Activated T-cell treated with anti-CD3 and anti-CD28 coated beads, Interleukin-2, amount 50 U/mL, for 4 hours (primary cell): ENCODE data around the gene TAF7. TPM values are rescaled to one million over a fixed set of nuclear protein-coding genes. Genes with fewer than 3 reads are reported as not detected.
"Not testable (repeated sequence)": the region's sequence is repeated elsewhere in the genome, so short reads cannot be mapped to it uniquely, and the experiment has no call there.

Experiments used
- ATAC-seq, 2 donors: fragments of 200-7000 bp; cut with Tn5 transposase; one replicate each; pipeline ENCODE4 v1.10.0; 2021
- DNase-seq: peaks from one replicate; pipeline ENCODE4 v3.0.0-alpha.2; 2020
- H3K27me3 Mint-ChIP-seq: one replicate; pipeline ENCODE4 v1.8.0; 2021; ENCODE audit warnings: low read depth, mixed read lengths
- H3K36me3 Mint-ChIP-seq: one replicate; pipeline ENCODE4 v1.8.0; 2022; ENCODE audit warnings: mixed read lengths; ENCODE audit not compliant: insufficient read depth
- H3K4me1 Mint-ChIP-seq: one replicate; pipeline ENCODE4 v1.8.0; 2021; ENCODE audit warnings: low read depth, mixed read lengths
- H3K4me3 Mint-ChIP-seq: one replicate; pipeline ENCODE4 v1.8.0; 2021; ENCODE audit warnings: mild to moderate bottlenecking, moderate library complexity, mixed read lengths
- H3K9me3 Mint-ChIP-seq: one replicate; pipeline ENCODE4 v1.8.0; 2021; ENCODE audit warnings: mixed read lengths
- total RNA-seq, 3 donors: library from RNA; stranded (reverse); gene quantifications; one replicate each; pipeline ENCODE4 v1.2.1, GENCODE V29; 2021

Gene TAF7
- total RNA-seq, 3 donors from 2014 or later = 64.8 to 73.8 (median 70.4) TPM

GRCh38 chr5:141346017-141346416 lies 25.4 kb upstream of the TAF7 start:
- not testable (repeated sequence) for DNase-seq, ATAC-seq, H3K4me1 Mint-ChIP-seq, H3K4me3 Mint-ChIP-seq, H3K36me3 Mint-ChIP-seq
- Mint-ChIP-seq H3K9me3 (peaks cover 35% of the 10 kb centered on the region), H3K27me3 (peaks cover 84% of the 10 kb centered on the region)

GRCh38 chr5:141345327-141345726 lies 24.7 kb upstream of the TAF7 start:
- Mint-ChIP-seq H3K4me3 (no peak overlapping the region), H3K27me3 (peaks cover 81% of the 10 kb centered on the region), H3K4me1 (no peaks in the 10 kb centered on the region), H3K36me3 (peaks cover 4% of the 10 kb centered on the region), H3K9me3 (peaks cover 38% of the 10 kb centered on the region)
- no peak for ATAC-seq
- no peak for DNase-seq

GRCh38 chr5:141343953-141344463 lies 23.4 kb upstream of the TAF7 start:
- peaks cover 85% of the 10 kb centered on the region for H3K27me3 Mint-ChIP-seq
- H3K36me3 Mint-ChIP-seq = peaks cover 3% of the 10 kb centered on the region
- H3K4me1 Mint-ChIP-seq = no peaks in the 10 kb centered on the region
- H3K4me3 Mint-ChIP-seq = no peak overlapping the region
- DNase-seq (no peak), ATAC-seq (no peak)
- H3K9me3 Mint-ChIP-seq = peaks cover 39% of the 10 kb centered on the region

- H3K9me3 Mint-ChIP-seq = peaks cover 39% of the 10 kb centered on the region
- H3K4me3 Mint-ChIP-seq = no peak within 1 kb of the TSS
- peaks cover 85% of the 10 kb centered on the region for H3K27me3 Mint-ChIP-seq
- ATAC-seq (no peak), DNase-seq (no peak)
- H3K36me3 Mint-ChIP-seq = peaks cover 3% of the 10 kb centered on the region
- H3K4me1 Mint-ChIP-seq = no peaks in the 10 kb centered on the region
These were observed 22.8 kb upstream of the TAF7 start, which contains the start of gene PCDHGA3 for GRCh38 chr5:141343242-141343952. PCDHGA3 (plus strand) TSS chr5:141343829; CDS start chr5:141344034, 205 bp downstream.

- Mint-ChIP-seq H3K4me3 (no peak overlapping the region), H3K4me1 (no peaks in the 10 kb centered on the region), H3K36me3 (peaks cover 3% of the 10 kb centered on the region), H3K9me3 (peaks cover 44% of the 10 kb centered on the region), H3K27me3 (peaks cover 88% of the 10 kb centered on the region)
- ATAC-seq (no peak), DNase-seq (no peak)
These were observed 22.2 kb upstream of the TAF7 start for GRCh38 chr5:141342773-141343172.

- not testable (repeated sequence) for DNase-seq, H3K4me3 Mint-ChIP-seq, ATAC-seq, H3K4me1 Mint-ChIP-seq, H3K36me3 Mint-ChIP-seq
- Mint-ChIP-seq H3K27me3 (peaks cover 87% of the 10 kb centered on the region), H3K9me3 (peaks cover 50% of the 10 kb centered on the region)
These were observed 20.3 kb upstream of the TAF7 start for GRCh38 chr5:141340781-141341354.

GRCh38 chr5:141338538-141339306 lies 18.1 kb upstream of the TAF7 start, which contains the start of gene PCDHGA2:
PCDHGA2 (plus strand) TSS chr5:141338760.
- ATAC-seq (no peak), DNase-seq (no peak)
- Mint-ChIP-seq H3K4me3 (no peak within 1 kb of the TSS), H3K27me3 (peaks cover 85% of the 10 kb centered on the region), H3K4me1 (no peaks in the 10 kb centered on the region), H3K36me3 (peaks cover 2% of the 10 kb centered on the region), H3K9me3 (peaks cover 54% of the 10 kb centered on the region)

GRCh38 chr5:141332571-141332970 lies 12.0 kb upstream of the TAF7 start:
- not testable (repeated sequence) for H3K36me3 Mint-ChIP-seq, ATAC-seq, H3K4me3 Mint-ChIP-seq, H3K4me1 Mint-ChIP-seq, DNase-seq
- peaks cover 44% of the 10 kb centered on the region for H3K9me3 Mint-ChIP-seq
- H3K27me3 Mint-ChIP-seq = peaks cover 74% of the 10 kb centered on the region

GRCh38 chr5:141330299-141331080 lies 9.9 kb upstream of the TAF7 start, which contains the start of gene PCDHGA1:
PCDHGA1 (plus strand) TSS chr5:141330514.
- Mint-ChIP-seq H3K4me1 (peaks cover 2% of the 10 kb centered on the region), H3K36me3 (peaks cover 2% of the 10 kb centered on the region), H3K4me3 (no peak within 1 kb of the TSS), H3K27me3 (peaks cover 70% of the 10 kb centered on the region), H3K9me3 (peaks cover 27% of the 10 kb centered on the region)
- DNase-seq (no peak), ATAC-seq (no peak)

GRCh38 chr5:141328231-141328630 lies 7.6 kb upstream of the TAF7 start:
- H3K9me3 Mint-ChIP-seq = peaks cover 11% of the 10 kb centered on the region
- ATAC-seq = no peak
- peaks cover 2% of the 10 kb centered on the region for H3K4me1 Mint-ChIP-seq
- peaks cover 2% of the 10 kb centered on the region for H3K36me3 Mint-ChIP-seq
- no peak for DNase-seq
- H3K27me3 Mint-ChIP-seq = peaks cover 55% of the 10 kb centered on the region
- H3K4me3 Mint-ChIP-seq = no peak overlapping the region

- ATAC-seq = peak; percentile 95 to 99
- Mint-ChIP-seq H3K36me3 (peaks cover 2% of the 10 kb centered on the region), H3K27me3 (peaks cover 41% of the 10 kb centered on the region)
These were observed 5.7 kb upstream of the TAF7 start for GRCh38 chr5:141326088-141326854.

GRCh38 chr5:141322261-141322660 lies 1.7 kb upstream of the TAF7 start:
- Mint-ChIP-seq H3K9me3 (peaks cover 35% of the 10 kb centered on the region), H3K36me3 (peaks cover 30% of the 10 kb centered on the region), H3K4me3 (no peak overlapping the region), H3K27me3 (peaks cover 13% of the 10 kb centered on the region), H3K4me1 (peaks cover 26% of the 10 kb centered on the region)
- DNase-seq (no peak), ATAC-seq (no peak)

More at GRCh38 chr5:141326088-141326854, 5.7 kb upstream of the TAF7 start:
- peak; percentile 60 for DNase-seq
- H3K4me3 Mint-ChIP-seq = peak overlapping the region; percentile 90
- H3K9me3 Mint-ChIP-seq = peaks cover 12% of the 10 kb centered on the region
- H3K4me1 Mint-ChIP-seq = peaks cover 2% of the 10 kb centered on the region

GRCh38 chr5:141319699-141320098 lies 885 bp downstream of the TAF7 start:
- Mint-ChIP-seq H3K9me3 (peaks cover 47% of the 10 kb centered on the region), H3K4me1 (peaks cover 28% of the 10 kb centered on the region), H3K36me3 (peaks cover 45% of the 10 kb centered on the region), H3K4me3 (peak overlapping the region; percentile 98), H3K27me3 (peaks cover 3% of the 10 kb centered on the region)
- no peak for ATAC-seq
- DNase-seq = no peak
